ENCODE measurements around the gene PDK1.
"Not testable (repeated sequence)": the region's sequence is repeated elsewhere in the genome, so short reads cannot be mapped to it uniquely, and the experiment has no call there.

PDK1 gene

GRCh38 chr2:172540421-172540820 is 15.5 kb upstream of the PDK1 start:
- no peak for TF ChIP-seq CTCF (IDR thresholded peaks at IDR 0.05; ENCODE audit: extremely low read depth, missing control alignments)
- no peak for DNase-seq (ENCODE audit: low spot score)

GRCh38 chr2:172545408-172546075 is 10.3 kb upstream of the PDK1 start:
- DNase-seq (ENCODE audit: low spot score) = no peak
- no peak for TF ChIP-seq CTCF (IDR thresholded peaks at IDR 0.05; ENCODE audit: extremely low read depth, missing control alignments)

- TF ChIP-seq CTCF (IDR thresholded peaks at IDR 0.05; ENCODE audit: extremely low read depth, missing control alignments) = no peak
- no peak for DNase-seq (ENCODE audit: low spot score)
These were observed 6.8 kb upstream of the PDK1 start for GRCh38 chr2:172549131-172549530.

GRCh38 chr2:172549802-172550201 is 6.1 kb upstream of the PDK1 start:
- DNase-seq (ENCODE audit: low spot score) = not testable (repeated sequence)

GRCh38 chr2:172550419-172550818 is 5.5 kb upstream of the PDK1 start:
- TF ChIP-seq CTCF (IDR thresholded peaks at IDR 0.05; ENCODE audit: extremely low read depth, missing control alignments) = no peak

GRCh38 chr2:172551271-172551670 is 4.6 kb upstream of the PDK1 start:
- DNase-seq (ENCODE audit: low spot score) = no peak
- TF ChIP-seq CTCF (IDR thresholded peaks at IDR 0.05; ENCODE audit: extremely low read depth, missing control alignments) = no peak

More at GRCh38 chr2:172550419-172550818, 5.5 kb upstream of the PDK1 start:
- no peak for DNase-seq (ENCODE audit: low spot score)

GRCh38 chr2:172552547-172553291 is 3.2 kb upstream of the PDK1 start:
- no peak for TF ChIP-seq CTCF (IDR thresholded peaks at IDR 0.05; ENCODE audit: extremely low read depth, missing control alignments)

More at GRCh38 chr2:172552547-172553291, 3.2 kb upstream of the PDK1 start:
- DNase-seq (ENCODE audit: low spot score) = no peak
